DMS114 treated with DMSO at 0.1 percent for 48 hours (cell line): Measurements from ENCODE around the gene FCGBP.
A peak's percentile ranks its signal among the peaks of the same experiment; 100 is the strongest.
"Not testable (repeated sequence)": the region's sequence is repeated elsewhere in the genome, so short reads cannot be mapped to it uniquely, and the experiment has no call there.

Experiments
- DNase-seq: peaks from one replicate; lab custom pipeline; 2025; ENCODE audit not compliant: unreplicated experiment; lab: John Stamatoyannopoulos, UW

The FCGBP gene

DNA sequence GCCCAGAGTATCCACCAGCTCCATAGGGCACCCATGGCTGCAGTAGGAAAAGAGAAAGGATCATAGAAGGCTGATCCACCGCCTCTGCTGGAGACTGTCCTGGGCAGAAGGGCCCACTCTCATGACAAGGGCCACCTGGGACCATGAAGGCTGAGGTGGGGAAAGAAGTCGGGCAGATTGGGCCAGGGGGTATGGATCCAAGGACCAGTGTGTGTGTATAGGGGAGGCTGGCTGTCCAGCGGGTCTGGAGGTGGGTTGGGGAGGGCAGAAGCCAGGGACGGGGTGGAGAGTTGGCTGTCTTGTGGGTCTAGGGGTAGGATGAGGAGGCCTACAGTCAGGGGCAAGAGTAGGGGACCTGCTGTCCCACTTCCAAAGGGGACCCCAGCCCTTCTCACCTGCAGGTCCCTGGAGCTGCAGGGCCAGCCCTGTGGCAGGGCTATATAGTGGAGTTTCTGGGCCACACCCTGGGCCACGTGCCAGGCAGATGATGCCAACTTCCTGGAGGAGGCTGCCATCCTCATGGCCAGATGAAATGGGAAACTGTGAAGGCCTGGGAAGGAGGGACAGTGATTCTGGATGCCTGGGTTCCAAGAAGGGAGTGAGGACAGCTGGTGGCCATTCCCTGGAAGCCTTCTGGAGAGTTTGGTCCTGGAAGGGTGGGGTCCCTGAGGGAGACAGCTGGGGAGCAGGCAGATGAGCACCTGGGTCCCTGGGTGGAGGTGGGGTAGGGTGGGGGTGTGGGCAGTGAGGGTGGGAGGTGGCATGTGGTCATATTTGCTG lies at the start of gene FCGBP:
Gene FCGBP (minus strand): TSS at position 51 of the 780 bp plus-strand sequence.
- no peak for DNase-seq

DNA sequence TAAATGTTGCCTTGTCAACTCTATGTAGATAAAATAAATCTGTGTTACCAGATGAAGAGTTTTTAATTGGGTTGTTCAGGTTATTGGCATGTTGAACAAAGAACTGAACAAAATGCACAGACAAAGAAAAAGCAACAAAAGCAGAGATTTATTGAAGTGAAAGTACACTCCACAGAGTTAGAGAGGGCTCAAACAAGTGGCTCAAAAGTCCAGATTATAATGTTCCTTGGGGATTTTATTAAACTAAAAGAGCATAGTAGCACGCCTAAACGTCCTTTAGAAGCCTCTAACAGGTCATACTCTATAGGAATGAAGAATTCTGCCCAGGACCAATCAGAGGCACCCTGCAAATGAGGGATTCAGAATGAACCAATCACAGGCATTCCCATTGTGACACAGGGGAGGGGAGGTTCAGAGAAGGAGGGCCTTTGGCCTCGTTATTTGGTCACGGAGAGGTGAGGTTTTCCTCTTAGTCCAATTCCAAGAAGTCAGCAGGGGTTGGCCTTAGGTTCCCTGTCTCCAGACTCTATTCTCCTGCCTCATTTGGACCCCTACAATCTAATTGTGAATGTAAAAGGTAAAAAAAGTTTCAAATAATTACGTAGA lies 49.4 kb upstream of the FCGBP start:
- no peak for DNase-seq

DNA sequence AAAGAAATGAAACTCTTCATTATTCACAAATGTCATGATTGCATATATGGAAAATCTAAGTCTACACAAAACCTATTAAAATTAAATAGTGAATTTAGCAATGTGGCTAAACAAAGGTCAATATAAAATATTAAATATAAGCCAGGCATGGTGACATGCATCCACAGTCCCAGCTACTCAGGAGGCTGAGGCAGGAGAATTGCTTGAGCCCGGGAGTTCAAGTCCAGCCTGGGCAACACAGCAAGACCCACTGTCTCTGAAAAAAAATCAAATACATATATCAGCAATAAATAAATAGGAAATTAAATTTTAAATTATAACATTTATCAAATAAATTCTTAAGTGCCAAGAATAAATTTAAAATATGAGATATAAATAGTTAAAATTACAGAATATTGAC lies 48.4 kb upstream of the FCGBP start:
- no peak for DNase-seq

DNA sequence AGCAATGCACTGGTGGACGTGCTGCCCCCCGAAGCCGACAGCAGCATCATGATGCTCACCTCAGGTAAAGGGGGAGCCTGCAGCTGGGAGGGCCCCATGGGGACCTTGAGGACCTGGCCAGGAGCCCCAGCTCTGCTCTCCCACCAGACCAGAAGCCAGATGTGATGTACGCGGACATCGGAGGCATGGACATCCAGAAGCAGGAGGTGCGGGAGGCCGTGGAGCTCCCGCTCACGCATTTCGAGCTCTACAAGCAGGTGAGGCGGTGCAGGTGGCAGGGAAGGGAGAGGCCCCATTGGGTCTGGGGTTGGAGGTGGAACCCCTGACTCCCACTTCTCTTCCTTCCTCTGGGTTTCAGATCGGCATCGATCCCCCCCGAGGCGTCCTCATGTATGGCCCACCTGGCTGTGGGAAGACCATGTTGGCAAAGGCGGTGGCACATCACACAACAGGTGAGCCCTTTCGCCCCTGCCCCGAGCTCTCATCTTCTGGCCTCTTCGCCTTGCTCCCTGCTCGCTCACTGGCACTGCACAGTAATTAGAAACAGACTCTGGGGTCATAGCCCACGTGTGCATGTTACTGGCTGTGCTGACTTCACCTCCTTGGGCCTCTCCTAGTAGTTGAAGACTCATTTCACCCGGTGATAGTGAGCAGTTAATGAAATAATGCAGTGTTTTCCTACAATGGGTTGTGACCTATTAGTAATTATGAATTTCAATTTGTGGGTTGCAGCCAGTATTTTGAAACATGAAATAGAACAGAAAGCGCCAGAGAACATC lies 40.1 kb upstream of the FCGBP start:
- no peak for DNase-seq

DNA sequence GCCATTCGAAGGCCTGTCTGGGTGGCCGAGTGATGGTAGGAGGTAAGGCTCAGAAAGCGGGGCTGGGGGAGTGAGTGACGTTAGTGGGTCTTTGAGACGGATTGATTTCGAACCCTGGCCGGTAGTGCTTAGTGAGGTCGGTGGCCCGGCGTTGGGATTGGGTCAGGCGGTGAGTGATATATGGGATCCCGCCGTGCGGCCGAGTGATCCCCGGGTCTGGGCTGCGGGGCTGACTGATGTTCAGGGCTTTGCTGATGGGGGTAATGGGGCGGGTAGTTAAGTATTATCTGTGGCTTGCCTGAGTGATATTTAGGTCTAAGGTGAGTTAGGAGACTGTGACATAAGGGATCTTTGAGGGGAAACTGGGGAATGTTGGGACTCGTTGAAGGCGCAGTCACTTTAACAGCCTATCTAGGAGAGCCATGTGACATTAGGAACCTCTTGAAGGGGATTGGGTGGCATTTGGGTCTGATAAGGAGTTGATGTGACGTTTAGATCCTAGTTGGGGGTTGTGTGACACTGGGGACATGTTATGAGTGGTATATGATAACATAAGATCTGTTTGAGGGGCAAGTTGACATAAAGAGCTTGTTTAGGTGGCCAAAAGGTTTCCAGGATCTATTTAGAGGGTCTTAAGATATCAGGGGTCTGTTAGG lies 37.1 kb upstream of the FCGBP start:
- no peak for DNase-seq

DNA sequence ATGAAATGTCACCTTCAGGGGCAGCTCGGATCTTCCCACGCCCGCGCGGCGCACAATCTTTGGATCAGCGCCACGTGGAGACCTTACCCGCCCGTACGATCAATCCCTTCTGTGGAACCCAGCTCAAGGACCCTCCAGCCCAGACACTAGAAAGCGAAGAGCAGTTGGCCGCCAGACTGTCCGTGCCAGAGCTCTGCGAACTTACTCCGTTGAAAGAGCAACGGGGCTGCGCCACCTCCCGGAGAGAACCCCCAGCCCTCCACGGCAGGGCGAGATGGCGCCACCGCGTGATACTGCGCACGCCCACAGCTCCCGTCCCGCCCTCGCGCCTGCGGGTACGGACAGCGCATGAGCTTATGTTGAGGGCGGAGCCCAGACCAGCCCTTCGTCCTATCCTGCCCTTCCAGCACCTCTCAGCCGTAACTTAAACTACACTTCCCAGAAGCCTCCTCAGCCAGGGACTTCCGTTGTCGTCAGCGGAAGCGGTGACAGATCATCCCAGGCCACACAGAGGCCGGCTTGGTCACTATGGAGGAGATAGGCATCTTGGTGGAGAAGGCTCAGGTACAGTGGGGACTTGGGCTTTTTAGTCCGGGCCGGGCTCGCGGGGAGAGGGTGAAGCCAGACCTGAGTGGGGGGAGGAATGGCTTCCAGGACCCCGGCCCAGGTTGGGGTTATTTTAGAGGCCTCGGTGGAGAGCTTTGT lies 36.4 kb upstream of the FCGBP start, which contains the start of gene PSMC4:
Gene PSMC4 (plus strand): TSS at position 491 of the 705 bp plus-strand sequence. CDS start 38 bp downstream, at position 529.
- peak; percentile 99 for DNase-seq

DNA sequence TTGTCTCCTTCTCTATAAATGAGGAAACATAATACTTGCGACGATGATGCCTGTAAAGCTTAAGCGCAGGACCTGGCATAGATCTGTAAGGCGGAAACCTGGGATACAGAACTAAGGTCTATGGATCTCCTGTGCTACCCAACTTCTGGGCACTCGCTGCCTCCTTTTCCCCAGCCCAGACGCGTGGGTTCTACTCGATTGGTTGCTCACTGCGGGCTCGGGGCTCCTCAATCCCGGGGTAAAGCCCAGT lies 35.9 kb upstream of the FCGBP start:
- no peak for DNase-seq

DNA sequence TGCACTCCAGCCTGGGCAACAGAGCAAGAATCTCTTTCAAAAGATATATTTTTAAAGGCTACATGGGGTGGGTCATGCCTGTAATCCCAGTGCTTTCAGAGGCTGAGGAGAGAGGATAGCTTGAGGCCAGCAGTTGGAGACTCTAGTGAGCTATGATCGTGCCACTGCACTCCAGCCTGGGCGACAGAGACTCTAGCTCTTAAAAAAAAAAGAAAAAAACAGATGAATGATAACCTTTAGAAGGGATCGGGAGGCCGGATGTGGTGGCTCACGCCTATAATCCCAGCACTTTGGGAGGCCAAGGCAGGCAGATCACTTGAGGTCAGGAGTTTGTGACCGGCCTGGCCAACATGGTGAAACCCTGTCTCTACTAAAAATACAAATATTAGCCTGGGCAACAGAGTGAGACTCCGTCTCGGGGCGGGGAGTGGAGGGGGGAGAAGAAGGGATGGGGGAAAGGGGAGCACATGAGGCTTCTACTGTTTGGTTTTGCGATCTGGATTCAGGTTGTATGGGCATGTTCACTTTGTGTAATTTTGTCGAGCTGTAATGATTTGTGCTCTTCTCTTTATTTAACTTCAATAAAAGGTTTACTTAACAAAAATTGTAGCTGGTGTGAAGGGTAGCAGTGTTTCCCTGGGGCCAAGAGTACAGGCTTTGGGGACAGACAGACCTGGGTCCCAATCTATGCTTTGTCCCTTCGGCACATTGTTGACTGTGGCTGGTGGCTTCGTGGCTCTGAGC lies 35.4 kb upstream of the FCGBP start:
- DNase-seq, result no peak

DNA sequence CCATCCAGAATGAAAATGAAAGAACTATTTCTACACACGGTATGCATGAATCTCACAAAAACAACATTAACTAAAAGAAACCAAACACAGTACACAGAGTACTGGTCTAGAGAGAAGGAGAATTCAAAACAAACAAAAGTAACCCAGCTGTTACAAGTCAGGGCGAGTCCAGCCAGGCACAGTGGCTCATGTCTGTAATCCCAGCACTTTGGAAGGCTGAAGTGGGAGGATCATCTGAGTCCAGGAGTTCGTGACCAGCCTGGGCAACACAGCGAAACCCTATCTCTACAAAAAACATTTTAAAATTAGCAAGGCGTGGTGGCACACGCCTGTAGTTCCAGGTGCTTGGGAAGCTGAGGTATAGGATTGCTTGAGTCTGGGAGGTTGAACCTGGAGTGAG lies 34.8 kb upstream of the FCGBP start:
- DNase-seq, result no peak

DNA sequence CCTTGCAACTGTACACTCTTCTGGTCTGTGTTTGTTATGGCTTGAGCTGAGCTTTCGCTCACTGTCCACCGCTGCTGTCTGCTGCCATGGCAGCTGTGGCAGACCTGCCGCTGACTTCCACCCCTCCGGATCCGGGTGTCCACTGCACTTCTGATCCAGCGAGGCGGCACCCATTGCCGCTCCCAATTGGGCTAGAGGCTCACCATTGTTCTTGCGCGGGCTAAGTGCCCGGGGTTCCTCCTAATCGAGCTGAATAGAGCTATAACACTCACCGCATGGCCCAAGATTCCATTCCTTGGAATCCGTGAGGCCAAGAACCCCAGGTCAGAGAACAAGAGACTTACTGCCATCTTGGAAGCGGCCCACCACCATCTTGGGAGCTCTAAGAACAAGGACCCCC lies 34.4 kb upstream of the FCGBP start:
- no peak for DNase-seq

DNA sequence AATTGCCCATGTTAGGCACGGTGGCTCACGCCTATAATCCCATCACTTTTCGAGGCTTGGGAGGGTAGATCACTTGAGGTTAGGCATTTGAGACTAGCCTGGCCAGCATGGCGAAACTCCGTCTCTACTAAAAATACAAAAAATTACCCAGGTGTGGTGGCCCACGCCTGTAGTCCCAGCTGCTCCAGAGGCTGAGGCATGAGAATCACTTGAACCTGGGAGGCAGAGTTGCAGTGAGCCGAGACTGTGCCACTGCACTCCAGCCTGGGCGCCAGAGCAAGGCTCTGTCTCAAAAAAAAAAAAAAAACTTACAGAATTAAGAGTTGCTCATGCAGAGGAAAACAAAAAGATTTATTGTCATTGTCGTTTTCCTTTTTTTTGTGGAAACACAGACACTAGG lies 33.1 kb upstream of the FCGBP start:
- DNase-seq, result no peak

DNA sequence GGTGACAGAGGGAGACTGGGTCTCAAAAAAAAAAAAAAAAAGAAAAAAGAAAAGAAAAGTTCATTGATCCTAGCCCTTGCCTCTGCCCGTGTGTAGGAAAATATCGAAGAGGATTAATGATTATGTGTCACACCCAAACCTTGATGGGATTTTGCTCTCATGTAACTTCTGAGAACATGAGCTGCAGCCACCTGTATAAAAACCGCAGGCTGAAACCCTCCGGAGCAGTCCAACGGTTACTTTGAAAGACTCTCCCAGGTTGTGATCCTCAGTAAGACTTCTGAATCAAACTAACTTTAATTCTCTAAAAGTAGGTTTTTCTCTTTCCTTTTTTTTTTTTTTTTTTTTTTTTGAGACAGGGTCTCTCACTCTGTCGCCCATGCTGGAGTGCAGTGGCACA lies 32.2 kb upstream of the FCGBP start:
- no peak for DNase-seq

DNA sequence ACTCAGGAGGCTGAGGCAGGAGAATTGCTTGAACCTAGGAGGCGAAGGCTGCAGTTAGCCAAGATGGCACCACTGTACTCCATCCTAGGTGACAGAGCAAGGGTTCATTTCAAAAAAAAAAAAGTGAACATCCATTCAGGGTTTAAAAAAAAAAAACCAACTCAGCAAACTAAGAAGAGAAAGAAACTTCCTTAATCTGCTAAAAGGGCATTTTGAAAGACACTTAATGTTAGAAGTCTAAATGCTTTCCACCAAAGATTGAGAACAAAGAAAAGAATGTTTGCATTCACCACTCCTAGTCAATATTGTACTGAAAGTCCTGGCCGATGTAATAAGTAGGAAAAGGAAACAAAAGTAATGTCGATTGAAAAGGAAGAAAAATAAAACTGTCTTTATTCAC lies 29.5 kb upstream of the FCGBP start:
- no peak for DNase-seq

DNA sequence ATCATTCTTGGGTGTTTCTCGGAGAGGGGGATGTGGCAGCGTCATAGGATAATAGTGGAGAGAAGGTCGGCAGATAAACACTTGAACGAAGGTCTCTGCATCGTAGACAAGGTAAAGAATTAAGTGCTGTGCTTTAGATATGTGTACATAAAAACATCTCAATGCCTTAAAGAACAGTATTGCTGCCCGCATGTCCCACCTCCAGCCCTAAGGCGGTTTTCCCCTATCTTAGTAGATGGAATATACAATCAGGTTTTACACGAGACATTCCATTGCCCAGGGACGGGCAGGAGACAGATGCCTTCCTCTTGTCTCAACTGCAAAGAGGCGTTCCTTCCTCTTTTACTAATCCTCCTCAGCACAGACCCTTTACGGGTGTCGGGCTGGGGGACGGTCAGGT lies 25.0 kb upstream of the FCGBP start:
- not testable (repeated sequence) for DNase-seq

DNA sequence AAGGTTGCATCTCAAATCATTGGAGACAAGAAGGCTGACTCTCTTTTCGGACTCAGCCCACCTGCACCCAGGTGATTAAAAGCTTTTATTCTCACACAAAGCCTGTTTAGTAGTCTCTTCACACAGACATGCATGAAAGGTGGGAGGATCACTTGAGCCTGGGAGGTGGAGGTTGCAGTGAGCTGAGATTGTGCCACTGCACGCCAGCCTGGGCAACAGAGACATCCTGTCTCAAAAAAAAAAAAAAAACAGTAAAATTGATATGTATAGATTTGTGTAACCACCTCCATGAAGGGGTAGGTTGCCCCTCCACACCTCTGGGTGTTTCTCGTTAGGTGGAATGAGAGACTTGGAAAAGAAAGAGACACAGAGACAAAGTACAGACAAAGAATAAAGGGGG lies 24.5 kb upstream of the FCGBP start:
- DNase-seq, result not testable (repeated sequence)

DNA sequence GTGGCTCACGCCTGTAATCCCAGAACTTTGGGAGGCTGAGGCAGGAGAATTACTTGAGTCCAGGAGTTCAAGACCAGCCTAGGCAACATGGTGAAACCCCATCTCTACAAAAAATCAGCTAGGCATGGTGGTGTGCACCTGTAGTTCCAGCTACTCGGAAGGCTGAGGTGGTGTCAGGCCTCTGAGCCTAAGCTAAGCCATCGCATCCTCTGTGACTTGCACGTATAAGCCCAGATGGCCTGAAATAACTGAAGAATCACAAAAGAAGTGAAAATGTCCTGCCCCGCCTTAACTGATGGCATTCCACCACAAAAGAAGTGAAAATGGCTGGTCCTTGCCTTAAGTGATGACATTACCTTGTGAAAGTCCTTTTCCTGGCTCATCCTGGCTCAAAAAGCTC lies 23.5 kb upstream of the FCGBP start:
- DNase-seq, result not testable (repeated sequence)

DNA sequence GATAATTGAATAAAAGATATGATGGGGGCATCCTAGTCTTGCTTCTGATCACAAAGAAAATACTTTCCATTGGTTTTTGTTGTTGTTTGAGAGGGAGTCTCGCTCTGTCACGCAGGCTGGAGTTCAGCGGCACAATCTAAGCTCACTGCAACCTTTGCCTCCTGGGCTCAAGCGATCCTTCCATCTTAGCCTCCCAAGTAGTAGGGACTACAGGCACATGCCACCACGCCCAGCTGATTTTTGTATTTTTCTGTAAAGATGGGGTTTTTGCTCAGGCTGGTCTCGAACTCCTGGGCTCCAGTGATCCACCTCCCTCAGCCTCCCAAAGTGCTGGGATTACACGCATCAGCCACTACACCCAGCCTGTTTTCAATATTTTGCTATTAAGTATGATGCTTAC lies 19.5 kb upstream of the FCGBP start:
- no peak for DNase-seq

DNA sequence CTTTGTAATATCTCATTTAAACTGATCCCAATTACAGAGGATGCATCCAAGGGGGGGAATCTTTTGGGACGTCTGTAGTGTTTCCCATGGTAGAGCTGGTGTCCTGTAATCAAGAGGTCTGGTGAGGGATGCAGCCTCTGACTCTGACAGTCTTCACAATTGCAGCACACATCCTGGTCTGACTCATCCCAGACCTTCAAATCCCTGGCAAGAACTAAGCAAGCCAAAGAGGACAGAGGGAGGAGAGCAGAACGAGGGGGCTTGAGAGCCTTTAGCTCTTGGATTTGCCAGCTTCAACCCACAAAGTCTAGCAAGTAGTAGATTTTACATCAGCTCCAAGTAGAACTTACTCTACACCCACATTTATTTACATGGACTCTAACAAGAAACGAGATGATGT lies 17.3 kb upstream of the FCGBP start:
- no peak for DNase-seq

DNA sequence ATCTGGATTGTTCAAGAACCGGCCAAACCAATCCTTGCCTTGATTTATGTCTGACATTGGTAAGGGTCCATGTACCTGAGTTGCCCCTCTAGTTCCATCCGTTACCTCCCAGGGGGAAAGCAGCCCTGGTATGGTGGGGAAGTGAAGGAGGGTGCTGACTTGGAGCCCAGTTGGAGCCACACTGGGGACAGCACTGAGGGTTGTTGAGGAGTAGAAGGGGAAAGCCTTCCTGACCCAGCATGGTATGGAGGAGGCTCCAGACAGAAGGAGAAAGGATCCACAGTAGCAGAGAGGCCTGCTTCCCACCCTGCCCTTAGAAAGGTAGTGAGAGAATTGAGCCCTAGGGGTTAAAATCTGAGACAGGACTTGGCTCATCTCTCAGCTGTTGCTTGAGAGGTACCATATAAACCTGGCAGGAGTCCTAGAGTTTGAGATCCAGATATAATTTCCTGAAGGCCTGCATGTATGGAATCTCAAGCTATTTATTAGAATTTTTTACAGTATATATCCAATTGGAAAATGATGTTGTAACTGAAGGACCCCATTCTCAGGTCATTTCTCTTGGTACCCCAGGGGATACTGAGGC lies 16.7 kb upstream of the FCGBP start:
- DNase-seq, result no peak
